Activated CD4-positive, alpha-beta T cell treated with anti-CD3 and anti-CD28 coated beads for 24 hours (primary cell): ENCODE measurements around the gene ICAM3.
"Not testable (repeated sequence)": the region's sequence is repeated elsewhere in the genome, so short reads cannot be mapped to it uniquely, and the experiment has no call there.

Source experiments
- DNase-seq, 2 donors: peaks; one replicate each; pipeline ENCODE4 v3.0.0-alpha.2; 2020; ENCODE audit warnings: low read depth in 2 of 2

The ICAM3 gene, protein sequence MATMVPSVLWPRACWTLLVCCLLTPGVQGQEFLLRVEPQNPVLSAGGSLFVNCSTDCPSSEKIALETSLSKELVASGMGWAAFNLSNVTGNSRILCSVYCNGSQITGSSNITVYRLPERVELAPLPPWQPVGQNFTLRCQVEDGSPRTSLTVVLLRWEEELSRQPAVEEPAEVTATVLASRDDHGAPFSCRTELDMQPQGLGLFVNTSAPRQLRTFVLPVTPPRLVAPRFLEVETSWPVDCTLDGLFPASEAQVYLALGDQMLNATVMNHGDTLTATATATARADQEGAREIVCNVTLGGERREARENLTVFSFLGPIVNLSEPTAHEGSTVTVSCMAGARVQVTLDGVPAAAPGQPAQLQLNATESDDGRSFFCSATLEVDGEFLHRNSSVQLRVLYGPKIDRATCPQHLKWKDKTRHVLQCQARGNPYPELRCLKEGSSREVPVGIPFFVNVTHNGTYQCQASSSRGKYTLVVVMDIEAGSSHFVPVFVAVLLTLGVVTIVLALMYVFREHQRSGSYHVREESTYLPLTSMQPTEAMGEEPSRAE

GRCh38 chr19:10339380-10339960 lies at the start of gene ICAM3:
TSS of gene ICAM3 (minus strand) at chr19:10339624. CDS start at chr19:10339614, 10 bp downstream.
- peak; percentile 56 to 61 for DNase-seq

- peak; percentile 80 to 87 for DNase-seq
Measured at GRCh38 chr19:10388957-10389356, 49.5 kb upstream of the ICAM3 start.

- no peak for DNase-seq
Measured at GRCh38 chr19:10384580-10384979, 45.2 kb upstream of the ICAM3 start.

GRCh38 chr19:10383223-10383499 lies 43.7 kb upstream of the ICAM3 start:
- not testable (repeated sequence) for DNase-seq

DNA sequence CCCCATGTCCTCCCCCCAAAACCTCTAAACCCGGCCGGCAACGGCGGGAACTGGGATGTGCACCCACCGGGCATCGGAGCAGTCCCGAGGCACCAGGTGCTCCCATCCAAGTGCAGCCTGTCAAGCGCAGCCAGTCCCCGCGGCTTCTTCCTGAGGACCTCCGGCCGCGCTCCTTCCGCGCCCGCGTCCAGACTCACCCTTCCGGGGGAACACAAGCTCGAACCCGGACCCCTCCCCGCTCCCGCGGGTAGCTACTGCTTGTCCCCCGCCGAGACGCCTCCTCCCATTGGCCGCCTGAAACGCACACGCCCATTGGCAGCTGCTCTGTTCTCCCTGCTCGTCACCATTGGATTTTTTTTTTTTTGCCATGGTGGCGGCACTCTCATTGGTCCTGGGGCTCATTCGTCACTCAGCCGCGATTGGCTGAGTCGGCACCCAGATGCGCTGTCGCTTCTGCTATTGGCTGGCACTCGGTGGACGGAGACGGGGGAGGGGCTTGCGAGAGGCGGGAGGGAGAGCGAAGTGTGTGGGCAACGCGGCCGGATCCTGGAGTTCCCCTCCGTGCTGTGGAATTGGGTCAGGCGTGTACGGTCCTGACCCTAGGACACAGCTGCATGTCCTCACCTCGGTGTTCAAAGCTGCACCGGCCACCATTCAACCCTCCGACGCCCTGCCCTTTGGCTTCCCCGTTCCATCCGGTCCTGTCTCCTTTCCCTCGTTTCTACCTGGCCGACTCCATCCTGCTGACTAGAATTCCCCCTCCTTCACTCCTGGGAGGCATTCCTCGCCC lies 41.1 kb upstream of the ICAM3 start, which contains the start of gene TYK2:
Gene TYK2, minus strand, starts transcription at position 260 of the 790 bp plus-strand sequence. CDS start 2,166 bp downstream, outside the sequence.
- DNase-seq: peak; percentile 95 to 98

GRCh38 chr19:10379880-10380312 lies 40.5 kb upstream of the ICAM3 start:
- no peak for DNase-seq

DNA sequence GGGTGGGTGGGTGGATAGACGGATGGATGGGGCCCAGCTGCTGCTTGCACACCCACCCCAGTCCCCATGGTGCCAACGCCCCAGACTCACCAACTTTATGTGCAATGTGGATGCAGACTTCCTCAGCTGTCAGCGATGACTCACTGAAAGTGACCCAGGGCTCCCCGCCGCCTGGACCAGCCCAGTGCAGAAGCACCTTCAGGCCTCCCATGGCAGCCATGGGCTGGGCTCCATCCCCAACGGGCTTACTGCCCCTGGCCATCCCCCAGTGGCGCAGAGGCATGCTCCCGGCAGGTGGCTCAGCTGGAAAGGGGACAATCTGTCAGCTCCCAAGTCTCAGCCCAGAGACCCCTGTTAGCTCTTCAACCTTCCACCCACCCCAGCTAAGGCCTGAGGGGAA lies 38.7 kb upstream of the ICAM3 start:
- DNase-seq: no peak

- not testable (repeated sequence) for DNase-seq
Measured at GRCh38 chr19:10377140-10377640, 37.8 kb upstream of the ICAM3 start.

GRCh38 chr19:10374931-10375330 lies 35.5 kb upstream of the ICAM3 start:
- DNase-seq: no peak

GRCh38 chr19:10372690-10373089 lies 33.3 kb upstream of the ICAM3 start:
- DNase-seq: no peak

GRCh38 chr19:10368101-10368803 lies 28.8 kb upstream of the ICAM3 start:
- DNase-seq: no peak

DNA sequence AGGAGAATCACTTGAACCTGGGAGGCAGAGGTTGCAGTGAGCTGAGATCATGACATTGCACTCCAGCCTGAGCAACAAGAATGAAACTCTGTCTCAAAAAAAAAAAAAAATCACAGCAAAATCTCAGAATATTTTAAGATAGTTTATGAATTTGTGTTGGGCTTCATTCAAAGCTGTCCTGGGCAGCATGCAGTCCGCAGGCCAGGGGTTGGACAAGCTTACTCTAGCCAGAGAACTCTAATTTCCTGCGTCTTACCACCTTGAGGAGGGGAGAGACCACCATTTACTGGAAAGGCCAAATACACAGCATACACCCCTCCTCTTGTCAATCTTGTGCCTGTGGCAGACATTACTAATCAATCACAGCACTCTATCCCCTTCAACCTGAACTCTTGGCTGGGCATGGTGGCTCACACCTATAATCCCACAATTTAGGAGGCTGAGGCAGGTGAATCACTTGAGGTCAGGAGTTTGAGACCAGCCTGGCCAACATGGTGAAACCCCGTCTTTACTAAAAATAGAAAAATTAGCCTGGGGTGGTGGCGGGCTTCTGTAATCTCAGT lies 27.6 kb upstream of the ICAM3 start:
- DNase-seq: not testable (repeated sequence)

DNA sequence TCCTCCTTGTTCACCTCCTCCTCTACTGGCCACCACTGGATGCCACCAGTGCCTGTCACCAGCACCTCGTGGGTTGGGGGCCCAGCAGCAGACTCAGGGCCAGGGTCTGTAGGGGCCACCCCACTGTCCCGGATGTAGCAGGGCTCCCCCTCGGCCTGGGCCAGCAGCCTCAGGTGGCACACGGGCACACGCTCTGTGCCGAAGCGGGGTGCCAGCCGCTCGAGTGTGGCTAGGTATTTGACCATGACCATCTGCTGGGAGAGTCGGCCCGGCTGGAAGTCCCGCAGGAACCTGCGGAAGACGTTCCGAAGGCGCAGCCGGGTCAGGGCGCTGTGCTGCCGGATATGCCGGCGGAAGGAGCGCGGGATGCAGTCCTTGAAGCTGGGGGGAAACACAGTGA lies 26.1 kb upstream of the ICAM3 start:
- no peak for DNase-seq

GRCh38 chr19:10364644-10365043 lies 25.2 kb upstream of the ICAM3 start:
- no peak for DNase-seq

DNA sequence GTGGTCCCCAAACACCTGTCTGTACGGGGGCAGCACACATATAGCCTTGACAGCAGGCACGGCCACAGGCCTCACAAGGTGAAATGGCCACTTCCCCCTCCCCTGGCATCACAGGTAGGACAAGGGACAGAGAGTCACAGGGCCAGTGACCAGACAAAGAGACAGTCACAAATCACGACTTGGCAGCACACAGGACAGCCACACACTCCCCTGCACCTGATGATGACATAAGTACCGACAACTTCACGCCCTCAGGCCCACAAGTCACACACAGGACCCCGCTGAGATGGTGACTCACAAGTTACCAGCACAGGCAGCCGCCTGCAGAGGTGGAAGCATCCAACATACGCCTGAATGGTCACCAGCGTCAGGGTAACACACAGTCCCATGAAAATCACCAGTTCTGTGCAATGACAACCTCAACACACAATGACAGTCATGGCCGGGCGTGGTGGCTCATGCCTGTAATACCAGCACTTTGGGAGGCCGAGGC lies 24.4 kb upstream of the ICAM3 start:
- DNase-seq: no peak

- no peak for DNase-seq
Measured at GRCh38 chr19:10362259-10362658, 22.8 kb upstream of the ICAM3 start.

DNA sequence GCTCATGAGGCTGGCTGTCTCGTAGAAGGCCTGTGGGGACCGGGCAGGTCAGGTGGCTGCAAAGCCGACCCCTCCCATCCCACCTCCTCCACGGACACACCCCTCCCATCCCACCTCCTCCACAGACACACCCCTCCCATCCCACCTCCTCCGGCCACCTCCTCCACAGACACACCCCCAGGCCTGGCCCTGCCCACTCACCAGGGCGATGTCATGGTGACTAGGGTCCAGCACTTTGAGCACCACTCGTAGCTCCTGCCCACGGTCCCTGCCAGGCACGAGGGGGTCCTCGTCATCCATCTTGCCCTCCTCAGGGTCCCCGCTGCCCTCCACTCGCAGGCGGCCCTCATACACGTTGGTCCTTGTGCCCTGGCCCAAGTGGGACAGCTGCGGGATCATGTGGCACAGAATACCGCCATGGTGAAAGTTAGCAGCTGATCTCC lies 22.2 kb upstream of the ICAM3 start:
- no peak for DNase-seq

- DNase-seq: no peak
Measured at GRCh38 chr19:10356431-10356830, 17.0 kb upstream of the ICAM3 start.

DNA sequence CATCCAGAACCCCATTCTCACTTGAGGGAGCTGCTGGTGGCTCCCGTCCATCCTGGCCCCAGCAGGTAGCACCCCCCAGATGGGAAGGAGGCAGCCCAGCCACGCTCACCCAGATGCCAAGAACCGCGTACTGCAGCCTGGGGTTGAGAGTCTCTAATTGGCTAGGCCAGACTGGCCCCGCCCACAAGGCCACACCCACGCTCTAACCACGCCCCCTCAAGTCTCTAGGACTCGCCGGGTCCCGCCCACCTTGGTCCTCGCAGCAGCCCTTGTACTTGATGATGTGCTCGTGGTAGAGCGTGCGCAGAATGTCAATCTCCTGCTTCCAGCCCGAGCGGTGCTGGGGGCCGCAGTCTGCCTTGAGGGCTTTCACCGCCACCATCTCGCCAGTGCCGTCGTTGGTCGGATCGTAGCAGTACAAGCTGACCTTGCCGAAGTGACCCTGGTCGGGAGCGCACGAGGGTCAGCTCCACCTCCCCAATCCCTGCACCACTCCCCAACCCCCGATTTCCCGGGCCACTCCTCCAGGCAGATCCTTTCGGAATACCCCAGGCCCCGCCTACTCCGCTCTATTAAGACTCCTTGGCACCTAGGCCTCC lies 14.5 kb upstream of the ICAM3 start:
- DNase-seq: peak; percentile 35 to 46
